Measurements from ENCODE around the gene CXorf58.
"Not testable (repeated sequence)": the region's sequence is repeated elsewhere in the genome, so short reads cannot be mapped to it uniquely, and the experiment has no call there.

Gene CXorf58

DNA sequence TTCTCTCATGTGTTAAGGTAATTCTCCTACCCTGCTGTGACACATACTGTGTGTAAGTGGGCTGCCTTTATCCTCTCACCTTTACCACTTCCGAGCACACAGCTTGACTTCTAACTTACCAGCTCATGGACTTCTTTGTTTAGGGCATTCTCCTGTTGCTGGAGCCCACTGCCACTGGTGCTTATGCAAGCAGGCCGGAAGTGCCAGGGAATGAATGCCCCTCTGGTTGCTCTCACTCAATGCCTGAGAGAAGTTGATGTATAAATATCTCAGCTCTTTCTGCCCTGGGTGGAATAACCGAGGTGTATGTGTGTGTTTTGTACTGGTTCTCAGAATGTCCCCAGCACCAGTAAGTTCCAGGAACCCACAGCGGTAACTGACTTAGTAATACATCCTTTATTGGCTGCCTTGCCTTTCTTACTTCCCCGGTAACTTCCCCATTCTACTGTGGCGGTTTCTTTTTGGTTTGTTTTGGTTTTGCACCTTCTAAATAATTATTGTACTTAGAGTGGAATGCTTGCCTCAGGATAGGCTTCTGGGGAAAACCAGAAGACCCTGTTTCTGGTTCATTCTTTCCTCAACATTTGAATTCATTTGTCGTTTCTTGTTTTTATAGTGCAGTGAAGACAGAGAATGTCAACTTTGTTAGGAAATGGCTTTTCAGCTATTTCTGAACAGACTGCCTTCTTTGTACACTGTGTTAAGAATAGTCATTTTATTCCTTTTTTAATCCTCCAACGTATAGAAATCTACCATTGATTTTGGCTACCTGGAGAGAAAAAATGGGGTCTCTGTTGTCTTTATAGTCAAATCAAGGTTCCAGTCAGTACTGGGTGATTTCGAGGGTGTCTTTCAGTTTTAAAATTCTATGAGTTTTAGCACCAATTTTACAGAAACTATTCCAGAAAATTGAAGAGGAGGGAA lies 45.4 kb downstream of the CXorf58 start:
- H3K4me3 ChIP-seq (replicated peaks in 1 of 2; ENCODE audit: low read depth in 2 of 2, low read length in 2 of 2): no peak overlapping the region
- DNase-seq (ENCODE audit: low read depth in 2 of 2): peak in 1 of 2 donors; percentile 1

DNA sequence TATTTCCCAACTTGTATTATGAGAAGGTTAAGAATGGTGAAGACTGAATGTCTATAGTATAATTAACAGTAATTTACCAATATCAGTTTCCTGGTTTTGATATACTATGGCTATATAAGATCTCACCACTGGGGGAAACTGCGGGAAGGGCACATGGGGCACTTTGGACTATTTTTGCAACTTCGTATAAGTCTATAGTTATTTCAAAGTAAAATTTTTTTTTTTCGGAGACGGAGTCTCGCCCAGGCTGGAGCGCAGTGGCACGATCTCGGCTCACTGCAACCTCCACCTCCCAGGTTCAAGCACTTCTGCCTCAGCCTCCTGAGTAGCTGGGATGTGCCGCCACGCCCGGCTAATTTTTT lies 46.1 kb downstream of the CXorf58 start:
- TF ChIP-seq, protein P1, sequence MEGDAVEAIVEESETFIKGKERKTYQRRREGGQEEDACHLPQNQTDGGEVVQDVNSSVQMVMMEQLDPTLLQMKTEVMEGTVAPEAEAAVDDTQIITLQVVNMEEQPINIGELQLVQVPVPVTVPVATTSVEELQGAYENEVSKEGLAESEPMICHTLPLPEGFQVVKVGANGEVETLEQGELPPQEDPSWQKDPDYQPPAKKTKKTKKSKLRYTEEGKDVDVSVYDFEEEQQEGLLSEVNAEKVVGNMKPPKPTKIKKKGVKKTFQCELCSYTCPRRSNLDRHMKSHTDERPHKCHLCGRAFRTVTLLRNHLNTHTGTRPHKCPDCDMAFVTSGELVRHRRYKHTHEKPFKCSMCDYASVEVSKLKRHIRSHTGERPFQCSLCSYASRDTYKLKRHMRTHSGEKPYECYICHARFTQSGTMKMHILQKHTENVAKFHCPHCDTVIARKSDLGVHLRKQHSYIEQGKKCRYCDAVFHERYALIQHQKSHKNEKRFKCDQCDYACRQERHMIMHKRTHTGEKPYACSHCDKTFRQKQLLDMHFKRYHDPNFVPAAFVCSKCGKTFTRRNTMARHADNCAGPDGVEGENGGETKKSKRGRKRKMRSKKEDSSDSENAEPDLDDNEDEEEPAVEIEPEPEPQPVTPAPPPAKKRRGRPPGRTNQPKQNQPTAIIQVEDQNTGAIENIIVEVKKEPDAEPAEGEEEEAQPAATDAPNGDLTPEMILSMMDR (IDR thresholded peaks at IDR 0.05; ENCODE audit: low read depth, low read length): no peak
- DNase-seq (ENCODE audit: low read depth in 2 of 2): no peak
- H3K4me3 ChIP-seq (replicated peaks in 1 of 2; ENCODE audit: low read depth in 2 of 2, low read length in 2 of 2): no peak overlapping the region

More for the DNA sequence above, 45.4 kb downstream of the CXorf58 start:
- TF ChIP-seq, protein P1 (IDR thresholded peaks at IDR 0.05; ENCODE audit: low read depth, low read length): no peak

DNA sequence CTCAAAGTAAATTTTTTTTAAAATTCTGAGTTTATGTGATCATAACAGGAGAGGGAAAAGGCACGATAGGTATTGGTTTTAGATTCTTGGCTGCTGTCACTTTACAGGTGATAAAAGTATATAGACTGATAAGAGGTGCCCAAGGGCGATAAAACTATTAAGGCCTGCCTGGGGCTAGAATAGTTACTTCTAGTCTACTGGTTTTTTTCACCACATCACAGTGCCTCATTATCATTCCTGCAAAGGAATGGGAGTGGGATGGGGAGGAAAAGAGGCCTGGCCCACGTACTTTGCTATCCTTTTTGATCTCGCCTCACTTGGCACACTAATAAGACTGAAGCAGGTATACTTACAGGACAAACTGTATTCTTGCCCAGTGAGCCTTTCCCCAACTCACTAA lies 46.6 kb downstream of the CXorf58 start:
- DNase-seq (ENCODE audit: low read depth in 2 of 2): no peak
- TF ChIP-seq, protein P1 (IDR thresholded peaks at IDR 0.05; ENCODE audit: low read depth, low read length): no peak
- no peak overlapping the region for H3K4me3 ChIP-seq (replicated peaks in 1 of 2; ENCODE audit: low read depth in 2 of 2, low read length in 2 of 2)

DNA sequence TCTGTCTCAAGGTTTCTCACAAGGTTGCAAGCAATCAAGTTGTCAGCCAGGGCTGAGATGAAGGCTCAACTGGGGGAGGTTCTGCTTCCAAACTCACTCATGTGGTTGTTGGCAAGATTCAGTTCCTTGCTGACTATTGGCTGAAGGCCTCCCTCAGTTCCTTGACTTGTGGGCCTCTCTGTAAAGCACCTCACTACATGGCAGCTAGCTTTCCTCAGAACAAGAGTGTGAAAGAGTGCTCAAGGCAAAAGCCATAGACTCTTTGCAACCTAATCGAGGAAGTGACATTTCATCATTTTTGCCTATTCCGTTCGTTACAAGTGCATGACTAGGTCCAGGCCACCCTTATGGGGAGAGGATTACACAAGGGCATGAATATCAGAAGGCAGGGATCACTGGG lies 52.0 kb downstream of the CXorf58 start:
- TF ChIP-seq, protein P1 (IDR thresholded peaks at IDR 0.05; ENCODE audit: low read depth, low read length): no peak
- DNase-seq (ENCODE audit: low read depth in 2 of 2): no peak
- no peak overlapping the region for H3K4me3 ChIP-seq (replicated peaks in 1 of 2; ENCODE audit: low read depth in 2 of 2, low read length in 2 of 2)

DNA sequence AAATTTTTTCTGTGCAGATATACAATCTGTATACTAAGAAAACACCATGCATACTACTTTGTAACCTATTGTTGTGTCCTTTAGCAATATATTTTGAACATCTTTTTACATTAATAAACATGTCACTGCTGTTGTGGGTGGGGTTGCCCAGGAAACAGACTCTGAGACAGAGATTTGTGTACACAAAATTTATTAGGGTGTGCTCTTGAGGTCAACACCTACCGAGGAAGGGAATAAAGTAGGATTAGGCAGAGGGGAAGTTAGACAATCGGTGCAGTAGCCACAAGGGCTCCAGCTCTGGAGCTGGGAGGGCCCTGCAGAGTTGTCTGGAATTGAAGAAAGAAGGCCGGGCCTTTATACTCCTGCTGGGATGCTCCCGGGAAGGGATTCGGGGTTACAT lies 56.4 kb downstream of the CXorf58 start:
- H3K4me3 ChIP-seq (replicated peaks in 1 of 2; ENCODE audit: low read depth in 2 of 2, low read length in 2 of 2): no peak overlapping the region
- DNase-seq (ENCODE audit: low read depth in 2 of 2): no peak
- TF ChIP-seq, protein P1 (IDR thresholded peaks at IDR 0.05; ENCODE audit: low read depth, low read length): no peak

DNA sequence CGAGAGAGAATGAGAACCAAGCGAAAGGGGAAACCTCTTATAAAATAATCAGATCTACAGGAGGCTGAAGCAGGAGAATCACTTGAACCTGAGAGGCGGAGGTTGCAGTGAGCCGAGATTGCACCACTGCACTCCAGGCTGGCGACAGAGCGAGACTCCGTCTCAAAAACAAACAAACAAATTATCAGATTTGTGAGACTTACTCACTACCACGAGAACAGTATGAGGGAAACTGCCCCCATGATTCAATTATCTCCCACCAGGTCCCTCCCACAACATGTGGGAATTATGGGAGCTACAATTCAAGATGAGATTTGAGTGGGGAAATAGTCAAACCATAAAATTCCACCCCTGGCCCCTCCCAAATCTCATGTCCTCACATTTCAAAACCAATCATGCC lies 57.8 kb downstream of the CXorf58 start:
- not testable (repeated sequence) for DNase-seq (ENCODE audit: low read depth in 2 of 2); H3K4me3 ChIP-seq (replicated peaks in 1 of 2; ENCODE audit: low read depth in 2 of 2, low read length in 2 of 2)

DNA sequence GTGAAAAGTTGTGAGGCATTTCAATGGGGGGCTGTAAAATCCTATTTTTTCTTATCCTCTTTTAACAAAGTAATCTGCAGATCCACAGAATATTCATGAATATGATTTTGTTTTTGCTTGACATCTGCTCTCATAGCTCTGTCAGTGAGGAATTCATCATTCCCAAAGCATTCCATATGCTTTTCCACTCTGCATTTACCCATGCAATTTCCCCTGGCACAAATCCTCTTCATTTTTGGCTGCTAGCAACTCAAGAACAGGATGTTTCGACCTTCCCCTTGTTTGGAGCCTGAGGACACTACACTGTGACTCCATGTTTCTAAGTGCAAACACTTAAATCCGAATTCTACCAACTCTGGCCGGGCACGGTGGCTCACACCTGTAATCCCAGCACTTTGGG lies 70.7 kb downstream of the CXorf58 start:
- peak in 1 of 2 donors; percentile 43 for DNase-seq (ENCODE audit: low read depth in 2 of 2)
- no peak overlapping the region for H3K4me3 ChIP-seq (replicated peaks in 1 of 2; ENCODE audit: low read depth in 2 of 2, low read length in 2 of 2)
- TF ChIP-seq, protein P1 (IDR thresholded peaks at IDR 0.05; ENCODE audit: low read depth, low read length): no peak
